ENCODE data around the gene CALHM6. TPM values are rescaled to one million over a fixed set of nuclear protein-coding genes. Genes with fewer than 3 reads are reported as not detected.

CALHM6 gene
- total RNA-seq, 1 experiment from 2014 or later, result not detected

DNA sequence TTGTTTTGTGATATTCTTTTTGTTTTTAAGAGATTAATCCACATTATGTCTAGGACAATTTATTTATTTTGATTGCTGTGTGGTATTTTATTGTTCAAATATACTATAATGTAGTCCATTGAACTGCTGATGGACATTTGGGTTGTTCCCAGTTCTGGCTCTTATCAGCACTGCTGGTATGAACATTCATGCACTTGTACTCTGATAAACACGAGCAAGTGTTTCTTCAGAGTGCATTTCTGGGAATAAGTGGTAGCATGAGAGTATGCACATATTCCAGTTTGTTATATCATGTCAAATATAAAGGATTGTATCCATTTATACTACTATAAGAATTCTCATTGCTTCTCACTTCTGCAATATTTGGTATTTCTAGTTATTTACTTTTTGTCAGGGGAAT is 7.1 kb downstream of the CALHM6 start:
- DNase-seq, result no peak
- peaks cover 24% of the 10 kb centered on the region for H3K27me3 Mint-ChIP-seq (ENCODE audit: insufficient read depth, unreplicated experiment)
- no peaks in the 10 kb centered on the region for H3K9me3 Mint-ChIP-seq (ENCODE audit: unreplicated experiment)
- ChIA-PET CTCF (no interaction called here), POLR2A (no interaction called here)
- intact Hi-C loops (cut with micrococcal nuclease; ENCODE audit: unreplicated experiment), result no loop called here
- H3K4me1 Mint-ChIP-seq (ENCODE audit: low read depth, unreplicated experiment), result no peaks in the 10 kb centered on the region
- H3K4me1 ChIP-seq, result no peaks in the 10 kb centered on the region
- no peak overlapping the region for H3K27ac Mint-ChIP-seq (ENCODE audit: unreplicated experiment)
- H3K4me3 ChIP-seq (ENCODE audit: low read depth, low read length), result no peak overlapping the region
- H3K27me3 ChIP-seq (replicated peaks; ENCODE audit: control insufficient read depth, insufficient read depth, low read length), result no peaks in the 10 kb centered on the region
- no peaks in the 10 kb centered on the region for H3K36me3 Mint-ChIP-seq (ENCODE audit: insufficient read depth, unreplicated experiment)
- H3K36me3 ChIP-seq (ENCODE audit: control insufficient read depth, insufficient read depth, low read length), result no peaks in the 10 kb centered on the region
- BruUV-seq (replicated peaks), result no TSS peak
- no peaks in the 10 kb centered on the region for H3K9me3 ChIP-seq
- H3K4me3 Mint-ChIP-seq (ENCODE audit: unreplicated experiment), result no peak overlapping the region
- TF ChIP-seq, protein P1, sequence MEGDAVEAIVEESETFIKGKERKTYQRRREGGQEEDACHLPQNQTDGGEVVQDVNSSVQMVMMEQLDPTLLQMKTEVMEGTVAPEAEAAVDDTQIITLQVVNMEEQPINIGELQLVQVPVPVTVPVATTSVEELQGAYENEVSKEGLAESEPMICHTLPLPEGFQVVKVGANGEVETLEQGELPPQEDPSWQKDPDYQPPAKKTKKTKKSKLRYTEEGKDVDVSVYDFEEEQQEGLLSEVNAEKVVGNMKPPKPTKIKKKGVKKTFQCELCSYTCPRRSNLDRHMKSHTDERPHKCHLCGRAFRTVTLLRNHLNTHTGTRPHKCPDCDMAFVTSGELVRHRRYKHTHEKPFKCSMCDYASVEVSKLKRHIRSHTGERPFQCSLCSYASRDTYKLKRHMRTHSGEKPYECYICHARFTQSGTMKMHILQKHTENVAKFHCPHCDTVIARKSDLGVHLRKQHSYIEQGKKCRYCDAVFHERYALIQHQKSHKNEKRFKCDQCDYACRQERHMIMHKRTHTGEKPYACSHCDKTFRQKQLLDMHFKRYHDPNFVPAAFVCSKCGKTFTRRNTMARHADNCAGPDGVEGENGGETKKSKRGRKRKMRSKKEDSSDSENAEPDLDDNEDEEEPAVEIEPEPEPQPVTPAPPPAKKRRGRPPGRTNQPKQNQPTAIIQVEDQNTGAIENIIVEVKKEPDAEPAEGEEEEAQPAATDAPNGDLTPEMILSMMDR (IDR thresholded peaks at IDR 0.05; ENCODE audit: insufficient read depth in 1 of 2, low read depth in 1 of 2, low read length in 1 of 2, severe bottlenecking in 1 of 2, unreplicated experiment in 1 of 2), result no peak

DNA sequence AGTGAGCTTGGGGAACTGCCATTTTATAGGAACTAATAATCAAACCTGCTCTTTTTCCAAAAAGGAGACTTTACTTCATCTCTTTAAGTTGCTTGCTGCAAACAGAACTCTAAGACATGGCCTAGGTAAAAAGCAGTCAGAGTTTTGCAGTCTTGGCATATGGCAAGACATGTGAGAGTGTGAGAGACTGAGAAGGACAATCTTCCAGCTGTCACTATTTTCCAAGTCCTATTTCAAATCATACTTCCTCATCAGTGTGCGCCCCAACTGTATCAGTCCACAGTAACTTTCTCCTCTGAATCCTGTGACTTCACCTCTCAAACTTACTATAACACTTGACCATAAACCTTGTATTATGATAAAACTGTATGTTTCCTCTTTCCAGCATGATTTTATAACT is 10.4 kb downstream of the CALHM6 start:
- TF ChIP-seq, protein P1 (IDR thresholded peaks at IDR 0.05; ENCODE audit: insufficient read depth in 1 of 2, low read depth in 1 of 2, low read length in 1 of 2, severe bottlenecking in 1 of 2, unreplicated experiment in 1 of 2), result no peak
- Mint-ChIP-seq H3K9me3 (ENCODE audit: unreplicated experiment) (no peaks in the 10 kb centered on the region), H3K36me3 (ENCODE audit: insufficient read depth, unreplicated experiment) (no peaks in the 10 kb centered on the region), H3K27ac (ENCODE audit: unreplicated experiment) (no peak overlapping the region), H3K4me3 (ENCODE audit: unreplicated experiment) (no peak overlapping the region), H3K4me1 (ENCODE audit: low read depth, unreplicated experiment) (peaks cover under 1% of the 10 kb centered on the region), H3K27me3 (ENCODE audit: insufficient read depth, unreplicated experiment) (peaks cover 14% of the 10 kb centered on the region)
- H3K27me3 ChIP-seq (replicated peaks; ENCODE audit: control insufficient read depth, insufficient read depth, low read length), result no peaks in the 10 kb centered on the region
- no peak overlapping the region for H3K4me3 ChIP-seq (ENCODE audit: low read depth, low read length)
- no peaks in the 10 kb centered on the region for H3K36me3 ChIP-seq (ENCODE audit: control insufficient read depth, insufficient read depth, low read length)
- no peak for DNase-seq
- CTCF ChIA-PET, result no interaction called here
- BruUV-seq (replicated peaks), result no TSS peak
- POLR2A ChIA-PET, result no interaction called here
- no peaks in the 10 kb centered on the region for H3K9me3 ChIP-seq
- no peaks in the 10 kb centered on the region for H3K4me1 ChIP-seq
- intact Hi-C loops (cut with micrococcal nuclease; ENCODE audit: unreplicated experiment), result no loop called here

DNA sequence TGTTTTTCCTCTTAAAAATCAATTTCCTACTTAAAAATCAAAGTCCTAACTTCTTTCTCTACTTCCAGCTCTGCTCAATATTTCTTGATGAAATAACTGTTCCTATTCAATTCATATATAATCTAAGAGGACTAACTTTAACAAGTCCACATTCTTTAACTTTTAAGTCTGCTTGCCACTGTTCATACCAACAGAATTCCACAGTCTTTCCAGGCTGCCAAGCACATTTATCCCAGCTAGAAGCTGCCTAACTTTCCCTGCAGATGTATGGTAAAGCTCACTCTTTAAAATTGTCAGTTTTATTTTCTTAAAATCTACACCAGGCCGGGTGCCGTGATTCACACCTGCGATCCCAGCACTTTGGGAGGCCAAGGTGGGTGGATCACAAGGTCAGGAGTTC is 11.5 kb downstream of the CALHM6 start:
- H3K27ac Mint-ChIP-seq (ENCODE audit: unreplicated experiment), result no peak overlapping the region

More for the DNA sequence above, 11.5 kb downstream of the CALHM6 start:
- H3K9me3 ChIP-seq, result no peaks in the 10 kb centered on the region
- Mint-ChIP-seq H3K27me3 (ENCODE audit: insufficient read depth, unreplicated experiment) (peaks cover 10% of the 10 kb centered on the region), H3K4me3 (ENCODE audit: unreplicated experiment) (no peak overlapping the region), H3K4me1 (ENCODE audit: low read depth, unreplicated experiment) (peaks cover 7% of the 10 kb centered on the region), H3K9me3 (ENCODE audit: unreplicated experiment) (no peaks in the 10 kb centered on the region), H3K36me3 (ENCODE audit: insufficient read depth, unreplicated experiment) (no peaks in the 10 kb centered on the region)
- H3K4me1 ChIP-seq, result no peaks in the 10 kb centered on the region
- intact Hi-C loops (cut with micrococcal nuclease; ENCODE audit: unreplicated experiment), result no loop called here
- BruUV-seq (replicated peaks), result no TSS peak
- ChIA-PET CTCF (no interaction called here), POLR2A (no interaction called here)
- no peak for DNase-seq
- no peak overlapping the region for H3K4me3 ChIP-seq (ENCODE audit: low read depth, low read length)
- TF ChIP-seq, protein P1 (IDR thresholded peaks at IDR 0.05; ENCODE audit: insufficient read depth in 1 of 2, low read depth in 1 of 2, low read length in 1 of 2, severe bottlenecking in 1 of 2, unreplicated experiment in 1 of 2), result no peak
- H3K36me3 ChIP-seq (ENCODE audit: control insufficient read depth, insufficient read depth, low read length), result no peaks in the 10 kb centered on the region
- no peaks in the 10 kb centered on the region for H3K27me3 ChIP-seq (replicated peaks; ENCODE audit: control insufficient read depth, insufficient read depth, low read length)
